Activated T-cell treated with anti-CD3 and anti-CD28 coated beads for 48 hours (primary cell): ENCODE results near the gene MYL2.
"Not testable (repeated sequence)": the region's sequence is repeated elsewhere in the genome, so short reads cannot be mapped to it uniquely, and the experiment has no call there.

Experiments used
- DNase-seq: peaks from one replicate; pipeline ENCODE4 v3.0.0-alpha.2; 2020; ENCODE audit warnings: low read depth

MYL2 gene

GRCh38 chr12:110920324-110920910, at the start of gene MYL2:
MYL2 (minus strand) TSS chr12:110920579; CDS start chr12:110920529, 50 bp downstream.
- DNase-seq: no peak

GRCh38 chr12:110966081-110966760, 45.8 kb upstream of the MYL2 start:
- no peak for DNase-seq

GRCh38 chr12:110965574-110965973, 45.2 kb upstream of the MYL2 start:
- no peak for DNase-seq

GRCh38 chr12:110960795-110961194, 40.4 kb upstream of the MYL2 start:
- DNase-seq: no peak

GRCh38 chr12:110957652-110958051, 37.3 kb upstream of the MYL2 start:
- no peak for DNase-seq

- DNase-seq: no peak
Measured at GRCh38 chr12:110957159-110957558, 36.8 kb upstream of the MYL2 start.

GRCh38 chr12:110950867-110951266, 30.5 kb upstream of the MYL2 start:
- DNase-seq: not testable (repeated sequence)

GRCh38 chr12:110950466-110950865, 30.1 kb upstream of the MYL2 start:
- not testable (repeated sequence) for DNase-seq

GRCh38 chr12:110948041-110948440, 27.7 kb upstream of the MYL2 start:
- no peak for DNase-seq

- no peak for DNase-seq
Measured at GRCh38 chr12:110943373-110943772, 23.0 kb upstream of the MYL2 start.

- DNase-seq: no peak
Measured at GRCh38 chr12:110941391-110941790, 21.0 kb upstream of the MYL2 start.

GRCh38 chr12:110940933-110941332, 20.6 kb upstream of the MYL2 start:
- DNase-seq: no peak

- no peak for DNase-seq
Measured at GRCh38 chr12:110940296-110940695, 19.9 kb upstream of the MYL2 start.

- peak; percentile 59 for DNase-seq
Measured at GRCh38 chr12:110937104-110937641, 16.8 kb upstream of the MYL2 start.

- DNase-seq: no peak
Measured at GRCh38 chr12:110936367-110937103, 16.2 kb upstream of the MYL2 start.

- DNase-seq: no peak
Measured at GRCh38 chr12:110935588-110935987, 15.2 kb upstream of the MYL2 start.

- no peak for DNase-seq
Measured at GRCh38 chr12:110934093-110934852, 13.9 kb upstream of the MYL2 start.

GRCh38 chr12:110933326-110933974, 13.1 kb upstream of the MYL2 start:
- DNase-seq: no peak

GRCh38 chr12:110932046-110932445, 11.7 kb upstream of the MYL2 start:
- DNase-seq: no peak

- no peak for DNase-seq
Measured at GRCh38 chr12:110931315-110931728, 10.9 kb upstream of the MYL2 start.
